Common myeloid progenitor, CD34-positive (primary cell): ENCODE data around the gene CR1.
"Not testable (repeated sequence)": the region's sequence is repeated elsewhere in the genome, so short reads cannot be mapped to it uniquely, and the experiment has no call there.

ENCODE experiments used
- CTCF ChIA-PET: fragments of 350-600 bp; sonication (Branson Sonifier 250); formaldehyde crosslinking; loops from one replicate; lab custom pipeline; 2021; ENCODE audit warnings: antibody characterized with exemption; lab: Charles Lee
- POLR2A ChIA-PET: fragments of 350-600 bp; sonication (Branson Sonifier 250); formaldehyde crosslinking; loops from one replicate; lab custom pipeline; 2021; ENCODE audit warnings: antibody characterized with exemption; lab: Charles Lee
- DNase-seq, 3 donors: peaks; one replicate each; pipeline versions ENCODE4 v3.0.0 to v3.0.0-alpha.2; 2013
- H3K27ac ChIP-seq, 2 experiments: 1 replicate in 1 of 2; 2 replicates in 1 of 2; pipeline ENCODE4 v1.7.0; 2013; ENCODE audit warnings: inconsistent platforms in 2 of 2, low read length in 2 of 2, mild to moderate bottlenecking in 2 of 2, low read depth in 1 of 2, moderate library complexity in 1 of 2; ENCODE audit not compliant: severe bottlenecking in 2 of 2, insufficient read depth in 1 of 2, poor library complexity in 1 of 2
- H3K27me3 ChIP-seq, 5 experiments: replicated peaks in 2 of 5; 1 replicate in 3 of 5; 2 replicates in 2 of 5; pipeline versions ENCODE4 v1.6.1 to v1.7.0; 2013; ENCODE audit warnings: low read length in 4 of 5, mild to moderate bottlenecking in 2 of 5, moderate library complexity in 2 of 5, inconsistent platforms in 1 of 5; ENCODE audit not compliant: insufficient read depth in 5 of 5, control insufficient read depth in 4 of 5
- H3K36me3 ChIP-seq, 4 experiments: 1 replicate in 2 of 4; 2 replicates in 2 of 4; pipeline versions ENCODE4 v1.6.1 to v1.7.0; 2013; ENCODE audit warnings: low read length in 3 of 4, control low read depth in 1 of 4, mild to moderate bottlenecking in 1 of 4; ENCODE audit not compliant: control insufficient read depth in 4 of 4, insufficient read depth in 4 of 4
- H3K4me1 ChIP-seq, 4 experiments: 1 replicate in 3 of 4; 2 replicates in 1 of 4; pipeline versions ENCODE4 v1.6.1 to v1.7.1; 2013; ENCODE audit warnings: low read length in 3 of 4, mild to moderate bottlenecking in 3 of 4, control low read depth in 1 of 4, inconsistent platforms in 1 of 4, moderate library complexity in 1 of 4; ENCODE audit not compliant: control insufficient read depth in 4 of 4, insufficient read depth in 4 of 4; ENCODE audit errors: control extremely low read depth in 1 of 4
- H3K4me3 ChIP-seq, 7 experiments: 1 replicate in 4 of 7; 2 replicates in 3 of 7; pipeline versions ENCODE4 v1.5.1 to v1.7.0; 2013; ENCODE audit warnings: mild to moderate bottlenecking in 7 of 7, low read length in 6 of 7, moderate library complexity in 6 of 7, inconsistent platforms in 2 of 7, low read depth in 2 of 7, control low read depth in 1 of 7; ENCODE audit not compliant: insufficient read depth in 4 of 7, control insufficient read depth in 1 of 7; ENCODE audit errors: extremely low read depth in 1 of 7
- H3K9me3 ChIP-seq, 5 experiments: 1 replicate in 4 of 5; 2 replicates in 1 of 5; pipeline versions ENCODE4 v1.6.1 to v1.7.1; 2013; ENCODE audit warnings: low read length in 4 of 5, mild to moderate bottlenecking in 2 of 5, inconsistent platforms in 1 of 5, low read depth in 1 of 5, moderate library complexity in 1 of 5; ENCODE audit not compliant: control insufficient read depth in 4 of 5, insufficient read depth in 2 of 5; ENCODE audit errors: control extremely low read depth in 1 of 5
- WGBS: methylation state at CpG from one replicate; pipeline ENCODE4 v1.1.5; 2013; ENCODE audit not compliant: insufficient coverage; 5-methylcytosine and 5-hydroxymethylcytosine counted together

CR1 gene

GRCh38 chr1:207518608-207519236 is 22.8 kb downstream of the CR1 start:
- no peaks in the 10 kb centered on the region for H3K27me3 ChIP-seq
- WGBS = 90% methylated on average over 4 of the region's 4 CpGs
- DNase-seq = no peak
- CTCF ChIA-PET = interaction anchor here (1.0 to 1.3 kb wide), 2 partner anchors 19 to 47 kb away, joined by 3 to 4 read pairs; no protein-coding TSS in a partner anchor
- H3K4me1 ChIP-seq = no peaks in the 10 kb centered on the region
- H3K9me3 ChIP-seq = peaks cover 0 to 4% (median 0%) of the 10 kb centered on the region in 5 experiments
- H3K36me3 ChIP-seq = no peaks in the 10 kb centered on the region
- POLR2A ChIA-PET = no interaction called here
- H3K4me3 ChIP-seq = no peak overlapping the region
- peak overlapping the region in 1 of 2 experiments; percentile 64 for H3K27ac ChIP-seq

DNA sequence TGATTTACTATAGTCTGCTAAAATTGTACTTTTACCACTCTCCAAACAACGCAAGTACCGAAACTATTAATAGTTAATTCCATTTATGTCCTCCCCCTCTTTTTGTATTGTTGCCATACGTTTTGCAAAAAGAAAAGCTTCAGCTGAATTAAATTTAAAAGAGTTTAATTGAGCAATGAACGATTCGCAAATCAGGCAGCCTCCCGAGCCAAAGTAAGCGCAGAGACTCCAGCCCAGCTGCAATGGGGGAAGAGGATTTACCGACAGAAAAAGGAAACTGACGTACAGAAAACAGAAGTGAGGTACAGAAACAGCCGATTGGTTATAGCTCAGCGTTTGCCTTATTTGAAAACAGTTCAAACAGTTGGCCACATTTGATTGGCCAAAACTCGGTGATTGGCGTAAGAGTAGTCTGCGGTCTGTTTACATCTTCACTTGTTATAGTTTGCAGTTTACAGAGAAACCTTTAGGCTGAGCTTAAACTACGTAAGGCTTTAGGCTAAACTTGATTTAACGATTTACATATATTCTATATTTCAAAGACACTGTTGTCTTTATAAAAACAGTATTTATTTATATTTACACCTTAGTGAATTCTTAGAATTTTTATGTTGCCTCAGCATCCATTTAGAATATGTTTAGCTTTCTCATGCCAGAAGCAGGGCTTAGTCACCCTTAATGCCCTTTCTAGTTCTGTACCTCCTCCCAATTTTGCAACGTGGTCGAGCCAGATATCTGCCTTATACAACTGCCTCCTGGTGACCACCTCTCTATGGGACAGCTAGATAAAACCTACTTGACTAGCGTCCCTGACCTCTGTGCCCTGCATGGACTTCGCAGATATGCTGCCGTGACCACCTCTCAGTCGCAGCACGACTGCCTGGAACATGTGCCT is 23.8 kb downstream of the CR1 start:
- CTCF ChIA-PET = interaction anchor here (1.0 to 1.3 kb wide), 2 partner anchors 20 to 46 kb away, joined by 3 to 4 read pairs; no protein-coding TSS in a partner anchor
- POLR2A ChIA-PET = no interaction called here
- H3K36me3 ChIP-seq = no peaks in the 10 kb centered on the region
- no peak overlapping the region for H3K4me3 ChIP-seq
- H3K27me3 ChIP-seq = no peaks in the 10 kb centered on the region
- peaks cover 0 to 4% (median 0%) of the 10 kb centered on the region in 5 experiments for H3K9me3 ChIP-seq
- peak overlapping the region in 1 of 2 experiments; percentile 64 for H3K27ac ChIP-seq
- WGBS = 92% methylated on average over 13 of the region's 23 CpGs
- no peaks in the 10 kb centered on the region for H3K4me1 ChIP-seq
- peak; percentile 61 to 87 (median 72) for DNase-seq

DNA sequence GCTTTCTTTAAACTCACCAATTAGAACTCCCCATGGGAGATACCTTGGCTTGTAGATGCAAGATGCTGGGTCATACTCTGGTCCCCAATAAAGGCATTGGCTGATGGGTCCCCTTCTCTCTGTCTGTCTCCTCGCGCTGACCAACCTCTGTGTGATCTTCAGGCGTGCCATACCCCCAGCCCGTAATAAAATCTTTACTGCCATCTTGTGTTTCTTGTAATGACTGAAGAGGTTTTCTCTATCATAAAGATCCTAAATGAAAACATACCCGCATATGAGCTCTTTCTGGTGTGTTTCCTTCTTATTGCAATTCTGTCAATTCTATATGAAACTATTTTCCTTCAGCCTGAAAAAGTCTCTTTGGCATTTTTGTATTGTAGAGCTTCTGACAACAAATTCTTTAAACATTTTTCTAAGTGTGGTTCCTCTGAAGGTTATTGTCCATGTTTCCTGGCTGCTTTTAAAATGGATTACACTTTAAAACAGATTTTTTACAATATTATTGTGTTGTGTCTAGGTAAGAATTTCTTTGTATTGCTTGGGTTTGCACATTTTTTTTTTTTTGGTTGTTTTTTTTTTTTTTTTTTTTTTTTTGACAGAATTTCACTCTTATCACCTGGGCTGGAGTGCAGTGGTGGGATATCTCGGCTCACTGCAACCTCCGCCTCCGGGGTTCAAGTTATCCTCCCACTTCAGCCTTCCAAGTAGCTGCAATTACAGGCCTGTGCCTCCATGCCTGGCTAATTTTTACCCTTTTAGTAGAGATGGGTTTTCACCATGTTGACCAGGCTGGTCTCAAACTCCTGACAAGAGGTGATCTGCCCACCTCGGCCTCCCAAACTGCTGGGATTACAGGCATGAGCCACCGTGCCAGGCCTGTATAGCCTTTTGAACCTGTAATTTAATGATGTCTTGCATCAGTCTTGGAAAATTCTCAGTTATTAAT is 24.7 kb downstream of the CR1 start:
- POLR2A ChIA-PET, CTCF ChIA-PET, H3K4me1 ChIP-seq, H3K36me3 ChIP-seq, H3K4me3 ChIP-seq, DNase-seq, H3K9me3 ChIP-seq, H3K27me3 ChIP-seq: not testable (repeated sequence)
- peak overlapping the region in 1 of 2 experiments; percentile 51 for H3K27ac ChIP-seq
- WGBS = 92% methylated on average over 7 of the region's 10 CpGs

GRCh38 chr1:207525239-207525638 is 29.3 kb downstream of the CR1 start:
- H3K9me3 ChIP-seq, H3K4me3 ChIP-seq, H3K27me3 ChIP-seq, H3K27ac ChIP-seq, CTCF ChIA-PET, H3K4me1 ChIP-seq, DNase-seq, H3K36me3 ChIP-seq, POLR2A ChIA-PET: not testable (repeated sequence)
- no CpG with 5 or more reads among the region's 3 CpGs for WGBS

DNA sequence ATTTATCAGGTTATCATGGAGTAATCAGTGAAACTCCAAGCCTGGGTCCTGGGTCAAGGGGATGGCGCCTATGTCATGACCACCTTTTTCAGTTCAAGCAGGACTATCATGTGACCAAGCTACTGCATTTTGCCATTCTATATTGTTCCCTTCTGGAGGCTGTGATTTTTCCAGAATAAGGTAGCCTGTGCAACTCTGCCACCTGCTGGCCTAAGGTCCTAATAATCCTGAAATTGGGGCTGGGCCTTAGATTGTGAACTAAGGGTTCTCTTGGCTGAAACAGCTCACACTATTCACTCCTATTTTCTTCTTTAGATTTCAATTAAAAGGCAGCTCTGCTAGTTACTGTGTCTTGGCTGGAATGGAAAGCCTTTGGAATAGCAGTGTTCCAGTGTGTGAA is 32.4 kb downstream of the CR1 start:
- H3K4me3 ChIP-seq, POLR2A ChIA-PET, H3K4me1 ChIP-seq, H3K9me3 ChIP-seq, H3K36me3 ChIP-seq, H3K27ac ChIP-seq, CTCF ChIA-PET, H3K27me3 ChIP-seq, DNase-seq: not testable (repeated sequence)
- WGBS = no CpG with 5 or more reads among the region's 1 CpG

GRCh38 chr1:207536263-207536662 is 40.3 kb downstream of the CR1 start:
- H3K36me3 ChIP-seq, H3K27me3 ChIP-seq, CTCF ChIA-PET, DNase-seq, H3K9me3 ChIP-seq, H3K4me3 ChIP-seq, POLR2A ChIA-PET, H3K27ac ChIP-seq, H3K4me1 ChIP-seq: not testable (repeated sequence)
- WGBS = no CpG with 5 or more reads among the region's 5 CpGs
